Measurements from ENCODE around the gene SNTG2.

DNA sequence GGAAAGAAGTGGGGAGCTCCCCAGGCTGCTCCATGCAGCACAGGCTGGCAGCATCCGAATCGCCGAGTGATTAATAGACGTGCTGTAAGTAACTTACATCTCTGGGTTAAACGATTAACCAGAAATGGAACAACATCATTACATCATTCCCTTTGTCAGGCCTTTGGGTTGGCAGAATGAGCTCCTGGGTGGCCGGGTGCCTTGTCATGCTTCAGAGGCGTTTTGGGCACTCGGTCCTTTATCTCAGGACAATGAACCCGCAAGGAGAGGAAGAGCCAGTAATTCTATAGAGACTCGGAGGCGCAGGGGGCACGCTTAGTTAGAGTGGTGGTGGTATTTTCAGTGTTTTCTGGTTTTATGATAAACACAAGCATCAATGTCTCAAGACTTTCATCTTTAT lies 315.7 kb downstream of the SNTG2 start:
- TF ChIP-seq, protein P1, sequence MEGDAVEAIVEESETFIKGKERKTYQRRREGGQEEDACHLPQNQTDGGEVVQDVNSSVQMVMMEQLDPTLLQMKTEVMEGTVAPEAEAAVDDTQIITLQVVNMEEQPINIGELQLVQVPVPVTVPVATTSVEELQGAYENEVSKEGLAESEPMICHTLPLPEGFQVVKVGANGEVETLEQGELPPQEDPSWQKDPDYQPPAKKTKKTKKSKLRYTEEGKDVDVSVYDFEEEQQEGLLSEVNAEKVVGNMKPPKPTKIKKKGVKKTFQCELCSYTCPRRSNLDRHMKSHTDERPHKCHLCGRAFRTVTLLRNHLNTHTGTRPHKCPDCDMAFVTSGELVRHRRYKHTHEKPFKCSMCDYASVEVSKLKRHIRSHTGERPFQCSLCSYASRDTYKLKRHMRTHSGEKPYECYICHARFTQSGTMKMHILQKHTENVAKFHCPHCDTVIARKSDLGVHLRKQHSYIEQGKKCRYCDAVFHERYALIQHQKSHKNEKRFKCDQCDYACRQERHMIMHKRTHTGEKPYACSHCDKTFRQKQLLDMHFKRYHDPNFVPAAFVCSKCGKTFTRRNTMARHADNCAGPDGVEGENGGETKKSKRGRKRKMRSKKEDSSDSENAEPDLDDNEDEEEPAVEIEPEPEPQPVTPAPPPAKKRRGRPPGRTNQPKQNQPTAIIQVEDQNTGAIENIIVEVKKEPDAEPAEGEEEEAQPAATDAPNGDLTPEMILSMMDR (conservative IDR thresholded peaks at IDR 0.05; ENCODE audit: low read length) = no peak
- no peak for TF ChIP-seq EZH2phosphoT487 (IDR thresholded peaks at IDR 0.05; ENCODE audit: borderline replicate concordance, low read depth, low read length)
